Kidney (tissue), 14 donors: ENCODE data around the gene ARHGEF1. TPM values are rescaled to one million over a fixed set of nuclear protein-coding genes. Genes with fewer than 3 reads are reported as not detected.

Experiments used
- DNase-seq, 5 donors: peaks; one replicate each; pipeline ENCODE4 v3.0.0-alpha.2; 2013 to 2020
- FAIRE-seq: peaks from 2 replicates; lab custom pipeline; 2012; peaks lifted over from hg19 to GRCh38; lab: Jason Lieb, UNC
- H3K27ac ChIP-seq, 2 donors: one replicate each; pipeline ENCODE4 v1.7.0; 2013; ENCODE audit warnings: low read depth in 2 of 2, low read length in 2 of 2, inconsistent platforms in 1 of 2
- H3K27me3 ChIP-seq: one replicate; pipeline ENCODE4 v1.7.1; 2013; ENCODE audit warnings: low read length, inconsistent platforms; ENCODE audit not compliant: control insufficient read depth, insufficient read depth
- H3K36me3 ChIP-seq, 3 donors: one replicate each; pipeline versions ENCODE4 v1.7.0 to v1.7.1; 2013; ENCODE audit warnings: low read length in 3 of 3, control low read depth in 1 of 3, inconsistent platforms in 1 of 3; ENCODE audit not compliant: insufficient read depth in 3 of 3, control insufficient read depth in 2 of 3
- H3K4me1 ChIP-seq, 3 donors: one replicate each; pipeline versions ENCODE4 v1.7.0 to v1.7.1; 2013; ENCODE audit warnings: low read length in 3 of 3, inconsistent platforms in 1 of 3, low read depth in 1 of 3; ENCODE audit not compliant: control insufficient read depth in 2 of 3, insufficient read depth in 2 of 3
- H3K4me3 ChIP-seq, 3 donors: one replicate each; pipeline versions ENCODE4 v1.7.0 to v1.8.1; 2013; ENCODE audit warnings: low read length in 3 of 3, control low read depth in 1 of 3, inconsistent platforms in 1 of 3
- H3K9ac ChIP-seq, 3 donors: one replicate each; pipeline versions ENCODE4 v1.7.0 to v1.7.1; 2013; ENCODE audit warnings: low read length in 3 of 3, control low read depth in 1 of 3, inconsistent platforms in 1 of 3
- H3K9me3 ChIP-seq, 3 donors: one replicate each; pipeline versions ENCODE4 v1.7.0 to v1.7.1; 2013; ENCODE audit warnings: low read length in 3 of 3, control low read depth in 1 of 3, inconsistent platforms in 1 of 3; ENCODE audit not compliant: control insufficient read depth in 2 of 3, insufficient read depth in 1 of 3
- intact Hi-C: fragments of 100-400 bp; cut with DNase I; formaldehyde crosslinking; loops from one replicate; pipeline ENCODE4 v1.11.1; 2022
- polyA plus RNA-seq: library from polyadenylated mRNA; stranded (reverse); fragments of 350-450 nt; fragmentation: Illumina TruSeq; extraction: RNeasy Lipid Tissue Mini Kit (QIAGEN cat#74804); gene quantifications from one replicate; pipeline ENCODE4 v1.2.3, GENCODE V29; 2014; ENCODE audit warnings: low read depth, low replicate concordance; ENCODE audit not compliant: insufficient read depth
- total RNA-seq: library from RNA; stranded (reverse); fragmentation: NEBNext Ultra II Directional; extraction: Animal tissue kit (Norgen Biotek cat#: 25700); gene quantifications from one replicate; pipeline ENCODE4 v1.2.1, GENCODE V29; 2021
- TF ChIP-seq, protein P1 (sequence below): IDR thresholded peaks from 3 replicates; pipeline ENCODE4 v1.5.1; 2012; ENCODE audit warnings: mild to moderate bottlenecking, moderate library complexity, borderline replicate concordance; ENCODE audit not compliant: insufficient read depth; ENCODE audit errors: extremely low read depth
- donor health status: control.
- donor health status: control.
- donor health status: control.
- donor health status: control.
- donor health status: control.
- donor health status: DM: yes; HTN: yes; CAD: no.
- donor health status: Normal renal cell carcinoma (clear cell type).

ARHGEF1 gene
- total and polyA plus RNA-seq, 2 donors from 2014 or later = 39.0 to 139 TPM

DNA sequence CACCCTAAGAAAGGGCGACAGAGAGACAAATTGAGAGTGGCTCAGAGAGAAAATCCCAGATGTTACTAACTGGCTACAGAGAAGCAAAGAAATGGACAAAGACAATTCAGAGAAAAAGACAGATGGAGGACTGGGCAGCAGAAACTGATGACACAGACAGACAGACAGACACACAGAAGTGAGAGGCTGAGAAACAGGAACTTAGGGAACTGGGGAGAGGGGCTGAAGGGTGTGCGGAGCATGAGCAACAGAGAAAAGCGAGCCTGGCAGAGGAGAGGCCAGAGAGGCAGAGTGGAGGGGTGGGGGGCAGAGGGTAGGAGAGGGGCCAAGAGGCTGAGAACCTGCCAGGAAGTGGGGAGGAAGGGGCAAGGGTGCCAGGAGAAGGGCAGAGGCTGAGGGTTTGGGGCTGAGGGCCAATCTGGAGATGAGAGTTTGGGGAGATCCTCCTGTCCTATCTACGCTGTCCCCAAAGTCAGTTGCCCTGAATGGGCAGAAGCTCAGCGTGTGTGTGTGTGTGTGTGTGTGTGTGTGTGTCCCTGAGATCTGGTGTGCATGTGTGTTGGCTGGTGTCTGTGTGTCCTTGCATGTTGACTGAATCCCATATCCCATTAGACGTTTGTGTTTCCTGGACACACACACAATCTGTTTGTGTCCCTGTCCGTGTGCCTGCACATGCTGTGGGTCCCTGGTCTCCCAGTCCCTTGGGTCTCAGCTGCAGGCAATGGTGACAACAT, 50.9 kb downstream of the ARHGEF1 start:
- FAIRE-seq (no peak), DNase-seq (no peak)
- Histone ChIP-seq H3K9me3 (no peaks in the 10 kb centered on the region), H3K27ac (no peak overlapping the region), H3K27me3 (peaks cover 63% of the 10 kb centered on the region), H3K36me3 (no peaks in the 10 kb centered on the region), H3K4me1 (peaks cover 0 to 3% (median 3%) of the 10 kb centered on the region in 3 donors), H3K9ac (no peak overlapping the region), H3K4me3 (no peak overlapping the region)
- TF ChIP-seq, protein P1, sequence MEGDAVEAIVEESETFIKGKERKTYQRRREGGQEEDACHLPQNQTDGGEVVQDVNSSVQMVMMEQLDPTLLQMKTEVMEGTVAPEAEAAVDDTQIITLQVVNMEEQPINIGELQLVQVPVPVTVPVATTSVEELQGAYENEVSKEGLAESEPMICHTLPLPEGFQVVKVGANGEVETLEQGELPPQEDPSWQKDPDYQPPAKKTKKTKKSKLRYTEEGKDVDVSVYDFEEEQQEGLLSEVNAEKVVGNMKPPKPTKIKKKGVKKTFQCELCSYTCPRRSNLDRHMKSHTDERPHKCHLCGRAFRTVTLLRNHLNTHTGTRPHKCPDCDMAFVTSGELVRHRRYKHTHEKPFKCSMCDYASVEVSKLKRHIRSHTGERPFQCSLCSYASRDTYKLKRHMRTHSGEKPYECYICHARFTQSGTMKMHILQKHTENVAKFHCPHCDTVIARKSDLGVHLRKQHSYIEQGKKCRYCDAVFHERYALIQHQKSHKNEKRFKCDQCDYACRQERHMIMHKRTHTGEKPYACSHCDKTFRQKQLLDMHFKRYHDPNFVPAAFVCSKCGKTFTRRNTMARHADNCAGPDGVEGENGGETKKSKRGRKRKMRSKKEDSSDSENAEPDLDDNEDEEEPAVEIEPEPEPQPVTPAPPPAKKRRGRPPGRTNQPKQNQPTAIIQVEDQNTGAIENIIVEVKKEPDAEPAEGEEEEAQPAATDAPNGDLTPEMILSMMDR = no peak
- intact Hi-C loops = no loop called here

DNA sequence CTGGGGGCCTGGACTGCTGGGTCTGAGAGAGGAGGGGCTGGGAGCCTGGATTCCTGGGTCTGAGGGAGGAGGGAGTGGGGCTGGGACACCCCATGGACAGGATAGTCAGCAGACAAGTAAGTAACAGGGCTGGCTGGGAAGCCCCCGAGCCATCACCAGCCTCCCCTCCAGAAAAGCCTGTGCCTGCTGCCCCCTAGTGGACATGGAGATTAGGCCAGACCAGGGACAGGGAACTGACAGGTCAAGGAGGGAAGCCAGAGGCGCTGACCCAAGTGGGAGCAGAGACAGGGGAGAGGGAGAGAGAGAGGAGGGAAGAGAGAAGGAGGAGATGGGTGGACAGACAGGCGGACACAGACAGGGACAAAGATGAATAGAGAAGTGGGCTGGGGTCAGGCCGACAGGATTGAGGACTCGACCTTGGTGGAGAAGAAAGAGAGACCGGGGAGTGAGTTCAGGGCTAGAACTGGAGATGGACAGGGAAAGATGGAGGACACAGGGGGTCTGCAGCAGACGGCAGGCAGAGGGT, 51.9 kb downstream of the ARHGEF1 start:
- Histone ChIP-seq H3K36me3 (no peaks in the 10 kb centered on the region), H3K9ac (no peak overlapping the region), H3K4me3 (no peak overlapping the region), H3K27ac (no peak overlapping the region), H3K27me3 (peaks cover 54% of the 10 kb centered on the region), H3K4me1 (no peaks in the 10 kb centered on the region), H3K9me3 (no peaks in the 10 kb centered on the region)
- no peak for FAIRE-seq
- intact Hi-C loops = no loop called here
- DNase-seq = peak; percentile 71 to 87 (median 73)
- TF ChIP-seq, protein P1 = peak; percentile 67

DNA sequence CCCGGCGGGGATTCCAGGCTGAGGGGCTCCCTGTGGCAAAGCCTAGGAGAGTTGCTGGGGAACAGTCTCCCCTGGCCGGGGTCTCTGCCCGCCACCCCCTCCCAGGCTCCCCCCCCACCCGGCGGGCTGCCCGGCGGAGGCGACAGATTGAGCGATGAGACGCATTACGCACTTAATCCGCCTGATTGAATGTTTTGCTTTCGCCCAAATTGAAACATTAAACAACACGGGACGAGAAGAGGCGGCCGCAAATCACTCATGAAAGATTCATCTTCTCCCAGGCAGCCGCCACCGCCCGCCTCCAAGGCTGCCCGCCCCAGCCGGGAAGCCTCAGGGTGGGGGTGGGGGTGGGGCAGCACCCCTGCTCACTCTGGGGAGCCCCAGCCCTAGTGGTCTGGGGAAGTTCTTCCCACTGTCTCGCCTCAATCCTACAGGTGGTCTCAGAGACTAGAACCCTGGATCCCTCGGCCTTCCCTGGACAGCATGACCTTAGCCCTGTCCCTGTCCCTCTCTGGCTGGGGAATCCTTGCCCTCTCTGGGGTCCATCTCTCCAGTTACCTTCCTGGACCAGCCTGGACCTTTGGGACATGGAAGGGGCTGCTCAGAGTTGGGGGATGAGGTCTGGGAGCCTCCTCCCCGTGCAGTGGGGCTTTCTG, 52.9 kb downstream of the ARHGEF1 start:
- no peak for FAIRE-seq

More for the DNA sequence above, 52.9 kb downstream of the ARHGEF1 start:
- Histone ChIP-seq H3K27me3 (peaks cover 44% of the 10 kb centered on the region), H3K9ac (no peak overlapping the region), H3K9me3 (no peaks in the 10 kb centered on the region), H3K27ac (no peak overlapping the region), H3K4me1 (no peaks in the 10 kb centered on the region), H3K36me3 (no peaks in the 10 kb centered on the region), H3K4me3 (no peak overlapping the region)
- DNase-seq = no peak
- TF ChIP-seq, protein P1 = no peak
- intact Hi-C loops = no loop called here
